NCI-H774 (cell line): Measurements from ENCODE around the gene TMOD2.

ENCODE experiments used
- DNase-seq: peaks from one replicate; lab custom pipeline; 2025; lab: John Stamatoyannopoulos, UW

TMOD2 gene

GRCh38 chr15:51750792-51751696, at the start of gene TMOD2:
TMOD2 (plus strand) TSS chr15:51751597; CDS start chr15:51766442, 14,845 bp downstream.
- peak; percentile 65 for DNase-seq

GRCh38 chr15:51702710-51703109, 48.7 kb upstream of the TMOD2 start:
- no peak for DNase-seq

DNA sequence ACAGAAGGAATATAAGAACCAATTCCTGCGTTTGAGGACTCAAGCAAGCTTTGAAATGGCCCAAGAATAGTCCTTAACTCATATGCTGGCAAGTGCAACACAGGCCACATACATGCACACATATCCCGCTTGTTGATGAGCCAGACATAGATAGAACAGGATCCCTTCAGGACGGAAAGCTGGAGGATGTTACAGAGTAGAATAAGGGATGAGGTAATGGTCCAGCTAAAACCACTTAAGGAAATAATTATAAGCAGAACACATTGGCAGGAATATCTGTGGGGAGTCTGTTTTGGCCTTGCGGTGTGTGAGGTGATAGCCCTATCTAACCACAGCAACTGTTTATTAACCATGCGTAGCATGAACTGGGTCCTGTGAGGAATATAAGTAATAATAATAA, 45.1 kb upstream of the TMOD2 start:
- DNase-seq = no peak

DNA sequence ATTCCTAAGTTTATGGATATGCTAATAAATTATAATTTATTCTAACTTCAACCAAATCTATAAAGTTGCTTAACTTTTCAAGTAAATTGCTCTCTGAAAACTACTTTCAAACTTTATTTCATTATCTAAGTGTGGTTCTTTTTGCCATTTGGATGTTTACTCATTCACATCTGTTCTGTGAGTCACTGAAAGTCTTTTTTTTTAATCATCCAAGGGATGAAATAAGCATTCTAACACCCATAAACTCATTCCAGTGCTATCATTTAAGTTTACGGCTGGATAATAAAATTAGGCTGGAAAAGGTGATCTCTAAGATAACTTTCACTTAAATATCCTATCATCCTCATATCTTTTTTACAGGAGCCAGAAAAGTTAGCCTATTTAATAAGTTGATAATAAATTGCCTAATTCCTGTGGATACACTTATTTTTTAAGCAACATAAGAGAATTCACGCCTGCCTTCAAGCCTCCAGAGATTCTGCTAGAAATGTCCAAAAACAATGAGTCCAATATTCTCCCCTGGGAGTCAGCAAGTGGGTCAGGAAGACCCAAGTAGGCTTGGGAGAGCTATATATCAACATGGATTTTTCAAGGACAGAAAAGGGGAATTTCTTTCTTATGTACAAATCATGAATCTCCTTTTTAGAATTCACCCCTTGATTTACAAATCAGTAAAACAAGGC, 44.3 kb upstream of the TMOD2 start:
- no peak for DNase-seq

DNA sequence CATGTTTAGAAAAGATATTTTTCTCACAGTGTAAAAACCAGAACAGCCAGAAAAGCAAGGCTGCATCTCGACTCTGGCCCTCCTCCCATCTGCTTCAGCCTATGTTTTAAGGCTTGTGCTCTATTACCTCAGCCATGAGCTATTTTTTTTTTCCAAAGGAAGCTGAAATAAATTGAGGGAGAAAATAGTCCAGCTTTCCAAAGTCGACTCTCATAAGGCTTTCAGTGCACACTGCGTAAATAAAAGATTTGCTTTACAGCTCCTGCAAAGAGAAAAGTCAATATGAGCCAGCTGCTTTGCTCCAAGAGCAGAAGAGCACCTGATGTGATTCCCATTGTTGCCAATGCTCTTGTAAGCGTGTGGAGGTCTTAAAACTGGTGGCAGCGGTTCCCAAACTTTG, 43.4 kb upstream of the TMOD2 start:
- peak; percentile 81 for DNase-seq

DNA sequence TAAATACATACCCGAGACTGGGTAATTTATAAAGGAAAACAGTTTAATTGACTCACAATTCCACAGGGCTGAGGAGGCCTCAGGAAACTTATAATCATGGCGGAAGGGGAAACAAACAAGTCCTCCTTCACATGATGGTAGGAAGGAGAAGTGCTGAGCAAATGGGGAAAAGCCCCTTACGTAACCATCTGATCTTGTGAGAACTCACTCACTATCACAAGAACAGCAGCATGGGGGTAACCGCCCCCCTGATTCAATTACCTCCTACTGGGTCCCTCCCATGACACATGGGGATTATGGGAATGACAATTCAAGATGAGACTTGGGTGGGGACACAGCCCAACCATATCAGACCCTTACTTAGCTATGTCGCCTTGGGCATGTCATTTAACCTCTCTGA, 42.4 kb upstream of the TMOD2 start:
- DNase-seq = no peak

GRCh38 chr15:51714162-51714561, 37.2 kb upstream of the TMOD2 start:
- DNase-seq = no peak

GRCh38 chr15:51714911-51715310, 36.5 kb upstream of the TMOD2 start:
- no peak for DNase-seq

DNA sequence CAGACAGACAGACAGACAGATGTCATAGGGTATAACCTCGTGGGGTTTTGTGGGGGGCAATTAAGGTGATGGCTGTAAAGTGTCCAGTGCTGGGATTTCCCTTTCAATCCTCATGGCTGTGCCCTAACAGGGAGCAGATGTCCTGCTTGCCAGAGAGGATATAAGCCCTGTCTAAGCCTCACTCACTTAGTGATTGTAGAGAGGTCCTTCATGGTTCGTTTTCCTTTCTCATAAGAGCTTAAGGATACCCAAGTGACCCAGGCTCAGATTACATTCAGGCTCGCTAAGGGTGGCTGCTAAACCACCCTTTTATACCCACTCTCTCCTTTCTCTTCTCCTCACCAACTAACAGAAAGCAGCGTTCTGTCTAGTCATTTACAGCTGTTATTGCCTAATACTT, 33.2 kb upstream of the TMOD2 start:
- no peak for DNase-seq

DNA sequence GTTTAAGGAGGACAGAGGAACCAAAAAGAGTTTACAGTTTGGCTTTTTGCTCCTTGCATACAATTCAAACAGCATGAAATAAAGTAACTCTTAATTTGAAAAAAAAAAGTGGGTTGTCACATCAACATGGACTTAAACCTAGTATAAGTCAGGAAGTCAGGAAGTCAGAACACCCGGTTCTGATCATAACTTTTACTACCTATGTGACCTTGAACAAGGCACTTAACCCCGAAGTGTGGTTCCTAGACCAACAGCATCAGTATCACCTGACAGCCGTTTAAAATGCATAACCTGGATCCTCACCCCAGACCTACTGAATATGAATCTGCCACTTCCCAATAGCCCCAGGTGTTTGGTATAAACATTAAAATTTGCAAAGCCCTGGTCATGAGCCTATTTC, 32.7 kb upstream of the TMOD2 start:
- DNase-seq = no peak

- DNase-seq = no peak
Measured at GRCh38 chr15:51720201-51720995, 31.0 kb upstream of the TMOD2 start.

DNA sequence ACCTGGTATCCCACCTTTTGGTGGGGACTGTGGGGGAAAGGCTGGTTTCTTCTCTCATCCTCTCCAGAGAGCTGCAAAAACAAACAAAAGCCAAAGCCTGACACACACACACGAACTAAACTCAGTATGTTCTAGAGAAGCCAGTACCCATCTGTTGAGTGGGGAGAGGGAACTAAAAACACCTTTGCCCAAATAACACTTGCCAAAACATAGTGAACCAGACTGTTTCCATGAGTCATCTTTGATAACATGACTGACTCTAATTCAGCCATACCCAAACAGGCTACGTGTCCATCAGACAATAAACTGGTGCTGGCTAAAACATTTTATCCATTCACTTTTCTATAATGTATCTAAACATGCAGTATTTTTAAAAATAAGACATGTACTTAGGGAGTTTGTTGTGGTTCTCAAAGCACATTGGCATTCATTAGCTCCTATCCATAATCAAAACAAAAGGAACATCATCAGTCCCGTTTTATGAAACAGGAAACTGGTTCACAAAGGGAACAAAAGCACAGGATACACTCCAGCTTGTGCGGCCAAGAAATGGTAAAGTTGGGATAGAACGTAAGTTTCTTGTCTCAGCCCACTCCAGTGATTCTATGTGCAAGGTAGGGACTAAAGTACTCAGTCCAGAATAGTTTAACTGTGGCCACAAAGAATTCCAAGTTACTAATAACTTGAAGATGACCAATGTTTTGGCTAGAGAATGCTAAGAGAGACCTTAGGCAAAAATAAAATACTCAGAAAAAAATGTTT, 30.0 kb upstream of the TMOD2 start:
- no peak for DNase-seq

DNA sequence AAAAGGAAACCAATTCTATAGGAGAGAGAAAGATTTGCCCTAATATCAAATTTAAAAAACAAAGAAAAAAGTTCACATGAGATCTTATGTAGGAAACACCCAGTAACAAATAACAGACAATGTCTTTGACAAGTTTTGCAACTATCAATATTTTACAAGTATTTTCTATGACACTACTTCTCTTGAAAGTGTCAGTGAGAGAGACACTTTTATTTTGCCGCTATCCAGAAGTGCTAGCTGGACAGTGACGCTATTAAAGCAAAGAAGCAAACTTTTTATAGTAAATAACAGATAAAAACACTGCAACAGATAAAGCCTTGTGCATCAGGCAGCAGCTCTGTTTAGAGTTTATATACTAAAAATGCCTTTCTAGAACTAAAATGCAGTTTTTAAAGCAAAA, 27.2 kb upstream of the TMOD2 start:
- no peak for DNase-seq

GRCh38 chr15:51724673-51725072, 26.7 kb upstream of the TMOD2 start:
- DNase-seq = no peak

GRCh38 chr15:51726302-51727073, 24.9 kb upstream of the TMOD2 start:
- DNase-seq = no peak

GRCh38 chr15:51727141-51727897, 24.1 kb upstream of the TMOD2 start:
- DNase-seq = no peak

DNA sequence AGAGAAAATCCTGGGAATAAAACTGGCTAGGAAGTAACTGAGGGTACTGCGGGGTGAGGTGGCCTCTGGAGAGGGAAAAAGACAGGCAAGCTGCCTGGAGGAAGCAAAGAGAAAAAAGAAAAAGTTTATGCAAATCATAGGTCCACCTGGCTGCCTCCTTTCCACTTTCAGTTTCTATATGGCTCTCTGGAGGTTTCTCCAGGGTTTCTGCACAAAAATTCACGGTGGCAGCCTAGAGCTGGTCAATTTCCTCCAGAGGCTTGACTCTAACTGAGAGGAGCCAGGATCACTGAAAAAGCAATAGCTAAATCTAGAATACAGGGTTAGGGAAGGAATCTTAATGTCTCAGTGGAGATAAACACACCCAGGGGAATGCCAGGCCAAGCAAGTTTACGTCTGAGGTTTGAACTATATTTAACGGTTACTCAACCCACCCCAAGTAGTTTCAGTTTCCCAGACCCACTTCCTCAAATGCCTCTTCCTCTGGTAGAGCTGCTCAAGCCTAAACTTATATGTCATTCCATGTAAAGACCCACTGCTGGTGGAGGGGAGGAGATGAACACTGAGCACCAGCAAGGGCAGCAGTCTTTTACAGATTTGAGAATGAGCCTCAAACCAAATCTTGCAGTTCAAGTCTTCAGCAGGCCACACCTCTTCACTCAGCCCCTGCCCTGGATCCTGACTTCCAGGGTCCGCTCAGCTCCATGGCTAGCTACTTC, 19.7 kb upstream of the TMOD2 start:
- no peak for DNase-seq

DNA sequence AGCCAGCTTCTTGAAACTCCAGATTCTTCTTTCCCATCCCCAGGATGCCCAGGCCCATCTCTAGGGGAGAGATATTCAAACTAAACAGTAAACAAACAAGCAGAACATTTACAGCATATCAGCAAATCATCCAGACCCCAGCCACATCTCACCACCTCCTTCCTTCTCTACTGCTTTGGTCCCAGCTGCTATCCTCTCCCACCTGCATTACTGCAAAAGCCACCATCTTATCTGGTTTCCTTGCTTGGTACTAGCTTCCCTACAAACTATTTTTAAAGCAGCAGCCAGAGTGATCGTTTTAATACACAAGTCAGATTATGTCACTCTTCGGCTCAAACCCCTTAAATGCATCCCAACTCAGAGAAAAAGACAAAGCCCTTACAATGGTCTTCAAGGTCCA, 18.8 kb upstream of the TMOD2 start:
- no peak for DNase-seq

DNA sequence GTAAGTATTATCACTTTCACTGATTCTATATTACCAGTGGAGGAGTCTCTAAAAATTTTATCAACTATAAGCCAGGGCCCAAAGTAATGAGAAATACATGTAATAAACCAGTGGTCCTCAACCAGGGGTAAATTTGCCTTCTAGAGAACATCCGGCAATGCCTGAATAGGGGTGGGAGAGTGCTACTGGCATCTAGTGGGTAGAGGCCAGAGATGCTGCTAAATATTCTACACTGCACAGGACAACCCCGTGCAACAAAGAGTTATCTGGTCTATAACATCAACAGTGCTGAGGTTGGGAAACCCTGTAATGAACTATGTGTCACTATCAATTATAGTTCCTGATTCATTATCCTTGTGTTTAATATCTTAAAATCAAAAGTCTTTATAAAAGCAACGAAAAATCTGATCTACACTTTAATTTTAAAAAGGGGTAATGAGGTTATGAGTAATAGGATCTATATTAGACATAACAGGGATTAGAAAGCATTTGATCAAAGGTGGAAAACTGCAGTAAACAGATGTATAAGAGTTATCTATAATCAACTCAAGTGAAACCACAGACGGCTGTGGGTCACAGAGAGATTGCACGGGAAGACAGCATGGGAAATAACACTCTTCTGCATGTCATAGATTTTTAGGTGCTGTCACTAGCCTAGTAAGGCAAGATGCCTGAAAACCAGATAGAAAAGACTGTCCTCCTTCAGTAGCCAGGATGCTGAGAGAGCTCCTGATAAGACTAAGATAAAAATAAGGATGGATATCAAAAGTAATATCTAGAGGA, 16.0 kb upstream of the TMOD2 start:
- DNase-seq = no peak
